HCT116 (cell line): ENCODE data around the gene DLX3. TPM values are rescaled to one million over a fixed set of nuclear protein-coding genes. Genes with fewer than 3 reads are reported as not detected.
A peak's percentile ranks its signal among the peaks of the same experiment; 100 is the strongest.

Experiments
- ATAC-seq: fragments of 200-7000 bp; cut with Tn5 transposase; 2 replicates; pipeline ENCODE4 v1.9.1; 2020; ENCODE audit warnings: mild to moderate bottlenecking, moderate library complexity
- BruUV-seq: library from RNA; stranded (reverse); fragments of 400-500 nt; replicated peaks from 2 replicates; lab custom pipeline; 2021; lab: Mats Ljungman, UMichigan
- CTCF ChIA-PET: fragments of 300-600 bp; sonication (Branson Sonifier 250); formaldehyde crosslinking; loops from one replicate; lab custom pipeline; 2021; ENCODE audit warnings: antibody characterized with exemption; lab: Charles Lee
- POLR2A ChIA-PET: fragments of 300-600, 350-600 bp; sonication (Branson Sonifier 250); formaldehyde crosslinking; loops from one replicate; lab custom pipeline; 2021; ENCODE audit warnings: antibody characterized with exemption; lab: Charles Lee
- RAD21 ChIA-PET, 2 experiments: fragments of 300-600 bp; sonication (Branson Sonifier 250); formaldehyde crosslinking; loops; one replicate each; lab custom pipeline; 2023; ENCODE audit warnings: low total read pairs in 2 of 2; ENCODE audit not compliant: uncharacterized antibody in 2 of 2, unreplicated experiment in 2 of 2, low non-redundant PET in 1 of 2; lab: Charles Lee
- DNase-seq: peaks from one replicate; pipeline ENCODE4 v3.0.0-alpha.2; 2010; ENCODE audit warnings: low read depth, low spot score
- H2AFZ ChIP-seq: fragments of 200-600 bp; shearing (Covaris generic), sonication (generic); 2 replicates; pipeline ENCODE4 v1.6.1; 2017; ENCODE audit warnings: low read depth, mixed run types, mixed read lengths, antibody characterized with exemption, low read length; ENCODE audit not compliant: poor library complexity, severe bottlenecking
- H3K27ac ChIP-seq: 2 replicates; pipeline ENCODE4 v1.5.1; 2012; ENCODE audit warnings: low read depth, low read length
- H3K27me3 ChIP-seq: fragments of 200-600 bp; sonication (generic); 2 replicates; pipeline ENCODE4 v1.6.1; 2016; ENCODE audit warnings: mixed run types, low read length, mixed read lengths; ENCODE audit not compliant: insufficient read depth
- H3K36me3 ChIP-seq, 2 experiments: fragments of 200-500 bp in 1 of 2; fragments of 200-600 bp in 1 of 2; sonication (Bioruptor generic) in 1 of 2; sonication (generic) in 1 of 2; 2 replicates each; pipeline versions ENCODE4 v1.5.1 to v1.6.1; 2014 to 2016; ENCODE audit warnings: low read length in 2 of 2, inconsistent platforms in 1 of 2, mixed read lengths in 1 of 2, mixed run types in 1 of 2; ENCODE audit not compliant: insufficient read depth in 2 of 2, control insufficient read depth in 1 of 2
- H3K4me1 ChIP-seq, 2 experiments: fragments of 200-600 bp in 1 of 2; sonication (generic) in 1 of 2; 2 replicates each; pipeline versions ENCODE4 v1.5.1 to v1.6.1; 2012 to 2017; ENCODE audit warnings: low read length in 2 of 2, inconsistent platforms in 1 of 2, mild to moderate bottlenecking in 1 of 2, mixed read lengths in 1 of 2, mixed run types in 1 of 2, moderate library complexity in 1 of 2; ENCODE audit not compliant: insufficient read depth in 2 of 2, control insufficient read depth in 1 of 2
- H3K4me2 ChIP-seq: fragments of 200-600 bp; sonication (generic); 2 replicates; pipeline ENCODE4 v1.6.1; 2017; ENCODE audit warnings: mixed run types, low read length, mixed read lengths
- H3K4me3 ChIP-seq, 2 experiments: fragments of 200-600 bp in 1 of 2; sonication (generic) in 1 of 2; replicated peaks in 1 of 2; 2 replicates each; pipeline ENCODE4 v1.5.1; 2011 to 2016; ENCODE audit warnings: low read length in 2 of 2, control low read depth in 1 of 2, low read depth in 1 of 2, mild to moderate bottlenecking in 1 of 2, mixed read lengths in 1 of 2, mixed run types in 1 of 2
- H3K79me2 ChIP-seq: fragments of 200-600 bp; sonication (generic); 2 replicates; pipeline ENCODE4 v1.6.1; 2017; ENCODE audit warnings: mild to moderate bottlenecking, mixed run types, low read length, moderate library complexity, mixed read lengths; ENCODE audit not compliant: insufficient read depth
- H3K9ac ChIP-seq: fragments of 200-600 bp; sonication (generic); 2 replicates; pipeline ENCODE4 v1.6.1; 2016; ENCODE audit warnings: low read length, mixed read lengths
- H3K9me2 ChIP-seq: fragments of 200-600 bp; sonication (generic), shearing (Covaris generic); 2 replicates; pipeline ENCODE4 v1.6.1; 2017; ENCODE audit warnings: mixed run types, mild to moderate bottlenecking, moderate library complexity; ENCODE audit not compliant: insufficient read depth
- H3K9me3 ChIP-seq, 2 experiments: fragments of 200-500 bp in 1 of 2; fragments of 200-600 bp in 1 of 2; sonication (Bioruptor generic) in 1 of 2; sonication (generic) in 1 of 2; 2 replicates each; pipeline ENCODE4 v1.6.1; 2014 to 2017; ENCODE audit warnings: low read length in 2 of 2, mixed read lengths in 2 of 2, inconsistent platforms in 1 of 2, low read depth in 1 of 2, mild to moderate bottlenecking in 1 of 2, mixed run types in 1 of 2, moderate library complexity in 1 of 2; ENCODE audit not compliant: control insufficient read depth in 1 of 2, insufficient read depth in 1 of 2
- H4K20me1 ChIP-seq: fragments of 200-600 bp; sonication (generic), shearing (Covaris generic); 2 replicates; pipeline ENCODE4 v1.6.1; 2017; ENCODE audit warnings: mixed run types, mild to moderate bottlenecking, moderate library complexity; ENCODE audit not compliant: insufficient read depth
- ATF3 ChIP-seq: IDR thresholded peaks from 2 replicates; pipeline ENCODE4 v1.6.1; 2012
- CTCF ChIP-seq, 3 experiments: fragments of 200-600 bp in 1 of 3; sonication (generic) in 1 of 3; IDR thresholded peaks in 2 of 3; conservative IDR thresholded peaks in 1 of 3; 2 replicates each; pipeline ENCODE4 v1.5.1; 2012 to 2017; ENCODE audit warnings: low read depth in 2 of 3, low read length in 2 of 3, antibody characterized with exemption in 1 of 3, borderline replicate concordance in 1 of 3, control low read depth in 1 of 3, mild to moderate bottlenecking in 1 of 3, mixed read lengths in 1 of 3, mixed run types in 1 of 3, moderate library complexity in 1 of 3; ENCODE audit not compliant: insufficient read depth in 1 of 3
- POLR2AphosphoS5 ChIP-seq: IDR thresholded peaks from 2 replicates; pipeline ENCODE4 v1.6.1; 2011; ENCODE audit warnings: mild to moderate bottlenecking, low read depth, low read length, moderate library complexity
- RAD21 ChIP-seq: IDR thresholded peaks from 2 replicates; pipeline ENCODE4 v1.6.1; 2012; ENCODE audit warnings: low read depth, mild to moderate bottlenecking
- YY1 ChIP-seq: IDR thresholded peaks from 2 replicates; pipeline ENCODE4 v1.6.1; 2011; ENCODE audit warnings: low read length, low read depth, moderate library complexity, mild to moderate bottlenecking; ENCODE audit not compliant: insufficient replicate concordance; ENCODE audit errors: extremely low read depth
- intact Hi-C: fragments of 100-400 bp; cut with micrococcal nuclease; formaldehyde crosslinking; loops from 2 replicates; pipeline ENCODE4 v1.10.0; 2022
- total RNA-seq: library from RNA; stranded (reverse); gene quantifications from one replicate; pipeline ENCODE4 v1.2.1, GENCODE V29; 2021; ENCODE audit not compliant: unreplicated experiment

The DLX3 gene
- total RNA-seq, 1 experiment from 2014 or later: not detected

- Histone ChIP-seq H3K36me3 (no peaks in the 10 kb centered on the region), H3K9ac (no peak overlapping the region), H3K27me3 (no peaks in the 10 kb centered on the region; the same call in 1 of the 2 replicates), H2AFZ (no peak overlapping the region), H3K4me3 (no peak overlapping the region), H3K4me2 (no peak overlapping the region)
- ATAC-seq: peak; percentile 97
- TF ChIP-seq POLR2AphosphoS5 (no peak), CTCF (IDR thresholded peaks at IDR 0.05 in 2 of 3, conservative IDR thresholded peaks at IDR 0.05 in 1 of 3; ENCODE audit: borderline replicate concordance in 1 of 3, insufficient read depth in 1 of 3, low read depth in 2 of 3, low read length in 2 of 3) (peak; percentile 92 to 100 (median 100)), RAD21 (peak; percentile 96), YY1 (peak; percentile 63), ATF3 (no peak)
- TF ChIP-seq, all 23 proteins: peak for 3
- no peak overlapping the region for H3K27ac ChIP-seq
- peak; percentile 76 for DNase-seq
- peaks cover 20 to 29% of the 10 kb centered on the region in 2 experiments for H3K4me1 ChIP-seq
- no peaks in the 10 kb centered on the region for H4K20me1 ChIP-seq
- intact Hi-C loops: loop anchor here (1.0 kb wide), 1 partner anchor 44 kb away; no protein-coding TSS in a partner anchor
- no peaks in the 10 kb centered on the region for H3K9me2 ChIP-seq
- ChIA-PET CTCF (interaction anchor here (0.8 to 3.9 kb wide), 27 partner anchors 10 to 395 kb away, joined by 3 to 53 read pairs (median 6); partner anchors contain the start of genes DLX3 and DLX4), POLR2A (interaction anchor here (0.9 to 1.2 kb wide), 2 partner anchors 44 to 46 kb away, joined by 3 to 5 read pairs; no protein-coding TSS in a partner anchor), RAD21 (interaction anchor here (1.1 to 2.1 kb wide), 3 partner anchors 45 to 53 kb away, joined by 4 to 27 read pairs (median 24); no protein-coding TSS in a partner anchor)
- H3K79me2 ChIP-seq: no peaks in the 10 kb centered on the region
- BruUV-seq: no TSS peak
- no peaks in the 10 kb centered on the region for H3K9me3 ChIP-seq
These were observed 42.7 kb downstream of the DLX3 start for GRCh38 chr17:49952209-49952911.
